Measurements from ENCODE around the gene CADPS2. TPM values are rescaled to one million over a fixed set of nuclear protein-coding genes. Genes with fewer than 3 reads are reported as not detected.
"Not testable (repeated sequence)": the region's sequence is repeated elsewhere in the genome, so short reads cannot be mapped to it uniquely, and the experiment has no call there.

Gene CADPS2
- total RNA-seq, 2 experiments from 2014 or later = not detected

- CTCF ChIA-PET = interaction anchor here (1.0 kb wide), 1 partner anchor 19 kb away, joined by 3 read pairs; no protein-coding TSS in a partner anchor
- ATAC-seq (no peak), DNase-seq (no peak)
- Mint-ChIP-seq H3K4me1 (no peaks in the 10 kb centered on the region), H3K27ac (no peak overlapping the region), H3K4me3 (no peak overlapping the region), H3K27me3 (no peaks in the 10 kb centered on the region), H3K36me3 (ENCODE audit: low read depth) (no peaks in the 10 kb centered on the region), H3K9me3 (ENCODE audit: low read depth) (peaks cover 4% of the 10 kb centered on the region)
- POLR2A ChIA-PET = no interaction called here
- intact Hi-C loops (cut with DNase I, micrococcal nuclease) = no loop called here
Observed at GRCh38 chr7:122849322-122849956, 36.8 kb downstream of the CADPS2 start.

- no peak overlapping the region for H3K27ac Mint-ChIP-seq
- no peaks in the 10 kb centered on the region for H3K4me1 Mint-ChIP-seq
- H3K4me3 Mint-ChIP-seq = no peak overlapping the region
- ChIA-PET POLR2A (no interaction called here), CTCF (interaction anchor here (1.0 kb wide), 1 partner anchor 21 kb away, joined by 3 read pairs; no protein-coding TSS in a partner anchor)
- H3K9me3 Mint-ChIP-seq (ENCODE audit: low read depth) = peaks cover 4% of the 10 kb centered on the region
- DNase-seq = no peak
- no peaks in the 10 kb centered on the region for H3K27me3 Mint-ChIP-seq
- ATAC-seq = no peak
- H3K36me3 Mint-ChIP-seq (ENCODE audit: low read depth) = no peaks in the 10 kb centered on the region
- intact Hi-C loops (cut with DNase I, micrococcal nuclease) = no loop called here
Observed at GRCh38 chr7:122847871-122848473, 38.3 kb downstream of the CADPS2 start.

GRCh38 chr7:122846591-122846990, 39.7 kb downstream of the CADPS2 start:
- Mint-ChIP-seq H3K4me1 (no peaks in the 10 kb centered on the region), H3K27ac (no peak overlapping the region), H3K4me3 (no peak overlapping the region), H3K36me3 (ENCODE audit: low read depth) (no peaks in the 10 kb centered on the region), H3K9me3 (ENCODE audit: low read depth) (no peaks in the 10 kb centered on the region), H3K27me3 (no peaks in the 10 kb centered on the region)
- ChIA-PET CTCF (no interaction called here), POLR2A (no interaction called here)
- intact Hi-C loops (cut with DNase I, micrococcal nuclease) = no loop called here
- ATAC-seq = no peak
- no peak for DNase-seq

- CTCF ChIA-PET = no interaction called here
- intact Hi-C loops (cut with DNase I, micrococcal nuclease) = no loop called here
- Mint-ChIP-seq H3K27ac (no peak overlapping the region), H3K4me3 (no peak overlapping the region), H3K4me1 (no peaks in the 10 kb centered on the region), H3K27me3 (no peaks in the 10 kb centered on the region), H3K9me3 (ENCODE audit: low read depth) (no peaks in the 10 kb centered on the region), H3K36me3 (ENCODE audit: low read depth) (no peaks in the 10 kb centered on the region)
- ATAC-seq = no peak
- no peak for DNase-seq
- POLR2A ChIA-PET = no interaction called here
Observed at GRCh38 chr7:122845286-122845685, 41.0 kb downstream of the CADPS2 start.

DNA sequence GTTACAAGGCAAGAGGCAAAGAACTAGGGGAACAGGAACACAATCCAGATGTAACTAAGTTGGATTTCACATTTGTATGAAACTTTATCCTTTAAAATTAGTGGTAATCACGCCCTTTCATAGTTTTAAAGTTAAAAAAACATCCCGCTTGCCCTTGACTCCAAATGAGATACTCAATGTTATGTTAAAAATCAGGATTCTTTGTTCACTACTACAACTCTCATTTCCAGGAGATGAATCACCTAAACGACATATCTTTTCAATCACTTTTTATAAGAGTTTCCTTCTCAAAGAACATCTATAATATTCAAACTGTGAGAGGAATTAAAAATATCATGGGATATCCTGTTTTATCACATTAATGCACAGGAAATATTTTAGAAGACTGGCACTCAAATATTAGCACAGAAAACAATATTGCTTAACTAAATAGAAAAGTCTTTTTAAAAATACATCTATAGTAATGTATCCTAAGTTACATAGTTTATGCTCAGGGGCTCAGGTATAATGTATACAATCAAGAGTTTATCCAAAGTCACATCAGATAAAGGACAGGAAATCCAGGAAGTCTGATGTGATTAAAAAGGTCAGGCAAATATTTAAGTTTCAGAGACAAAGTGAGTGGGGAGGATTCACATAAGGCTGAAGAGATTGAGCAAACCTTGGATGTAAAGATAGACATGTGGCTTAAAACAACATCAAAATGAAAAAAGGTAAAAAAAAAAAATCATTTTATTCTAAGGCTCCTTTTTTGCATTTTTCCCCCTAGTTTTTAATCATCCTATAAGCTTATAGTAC, 41.9 kb downstream of the CADPS2 start:
- Mint-ChIP-seq H3K9me3 (ENCODE audit: low read depth) (no peaks in the 10 kb centered on the region), H3K4me3 (no peak overlapping the region), H3K4me1 (no peaks in the 10 kb centered on the region), H3K36me3 (ENCODE audit: low read depth) (no peaks in the 10 kb centered on the region), H3K27me3 (no peaks in the 10 kb centered on the region), H3K27ac (no peak overlapping the region)
- ChIA-PET CTCF (no interaction called here), POLR2A (no interaction called here)
- intact Hi-C loops (cut with DNase I, micrococcal nuclease) = no loop called here
- ATAC-seq (no peak), DNase-seq (no peak)

GRCh38 chr7:122842971-122843370, 43.3 kb downstream of the CADPS2 start:
- ChIA-PET CTCF (interaction anchor here (1.9 kb wide), 1 partner anchor 8 kb away, joined by 7 read pairs; no protein-coding TSS in a partner anchor), POLR2A (no interaction called here)
- Mint-ChIP-seq H3K27me3 (no peaks in the 10 kb centered on the region), H3K4me3 (no peak overlapping the region), H3K9me3 (ENCODE audit: low read depth) (no peaks in the 10 kb centered on the region), H3K4me1 (no peaks in the 10 kb centered on the region), H3K36me3 (ENCODE audit: low read depth) (no peaks in the 10 kb centered on the region), H3K27ac (no peak overlapping the region)
- ATAC-seq (no peak), DNase-seq (no peak)
- intact Hi-C loops (cut with DNase I, micrococcal nuclease) = no loop called here

DNA sequence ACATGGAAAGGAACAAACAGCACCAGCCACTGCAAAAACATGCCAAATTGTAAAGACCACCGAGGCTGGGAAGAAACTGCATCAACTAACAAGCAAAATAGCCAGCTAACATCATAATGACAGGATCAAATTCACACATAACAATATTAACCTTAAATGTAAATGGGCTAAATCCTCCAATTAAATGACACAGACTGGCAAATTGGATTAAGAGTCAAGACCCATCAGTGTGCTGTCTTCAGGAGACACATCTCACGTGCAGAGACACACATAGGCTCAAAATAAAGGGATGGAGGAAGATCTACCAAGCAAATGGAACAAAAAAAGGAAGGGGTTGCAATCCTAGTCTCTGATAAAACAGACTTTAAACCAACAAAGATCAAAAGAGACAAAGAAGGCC, 50.0 kb downstream of the CADPS2 start:
- DNase-seq; H3K4me3 Mint-ChIP-seq; H3K9me3 Mint-ChIP-seq (ENCODE audit: low read depth); H3K36me3 Mint-ChIP-seq (ENCODE audit: low read depth); intact Hi-C loops (cut with DNase I, micrococcal nuclease); H3K27ac Mint-ChIP-seq; CTCF ChIA-PET; POLR2A ChIA-PET; H3K27me3 Mint-ChIP-seq; ATAC-seq; H3K4me1 Mint-ChIP-seq: not testable (repeated sequence)

DNA sequence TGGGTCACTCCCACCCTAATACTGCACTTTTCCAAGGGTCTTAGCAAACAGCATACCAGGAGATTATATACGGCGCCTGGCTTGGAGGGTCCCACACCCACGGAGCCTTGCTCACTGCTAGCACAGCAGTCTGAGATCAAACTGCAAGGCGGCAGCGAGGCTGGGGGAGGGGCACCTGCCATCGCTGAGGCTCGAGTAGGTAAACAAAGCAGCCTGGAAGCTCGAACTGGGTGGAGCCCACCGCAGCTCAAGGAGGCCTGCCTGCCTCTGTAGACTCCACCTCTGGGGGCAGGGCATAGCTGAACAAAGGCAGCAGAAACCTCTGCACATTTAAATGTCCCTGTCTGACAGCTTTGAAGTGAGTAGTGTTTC, 51.7 kb downstream of the CADPS2 start:
- POLR2A ChIA-PET; H3K4me1 Mint-ChIP-seq; H3K36me3 Mint-ChIP-seq (ENCODE audit: low read depth); H3K4me3 Mint-ChIP-seq; intact Hi-C loops (cut with DNase I, micrococcal nuclease); ATAC-seq; H3K27me3 Mint-ChIP-seq; H3K27ac Mint-ChIP-seq; DNase-seq; H3K9me3 Mint-ChIP-seq (ENCODE audit: low read depth); CTCF ChIA-PET: not testable (repeated sequence)

DNA sequence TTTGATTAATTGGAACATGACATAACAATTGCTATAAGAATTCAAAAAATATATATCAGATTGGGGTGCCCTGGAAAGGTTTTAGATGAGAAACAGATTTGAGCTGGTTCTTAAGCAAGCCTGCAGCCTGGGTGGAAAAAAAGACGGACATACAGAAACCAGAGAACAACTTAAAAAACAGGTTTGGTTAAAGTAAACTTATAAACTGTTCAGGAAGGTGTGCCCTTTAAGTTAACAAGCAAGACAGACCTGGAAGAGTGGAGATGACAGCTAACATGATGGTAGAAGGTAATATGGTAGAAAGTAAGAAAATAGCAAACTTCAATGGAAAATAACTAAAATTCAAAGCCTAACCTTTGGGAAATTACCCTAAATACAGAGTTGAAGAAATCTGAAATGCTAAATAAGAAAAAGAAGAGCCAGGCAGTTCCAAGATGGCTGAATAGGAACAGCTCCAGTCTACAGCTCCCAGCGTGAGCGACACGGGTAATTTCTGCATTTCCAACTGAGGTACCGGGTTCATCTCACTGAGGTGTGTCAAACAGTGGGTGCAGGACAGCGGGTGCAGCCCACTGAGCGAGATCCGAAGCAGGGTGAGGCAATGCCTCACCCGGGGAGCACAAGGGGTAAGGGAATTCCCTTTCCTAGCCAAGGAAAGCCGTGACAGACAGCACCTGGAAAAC, 52.2 kb downstream of the CADPS2 start:
- Mint-ChIP-seq H3K36me3 (ENCODE audit: low read depth) (no peaks in the 10 kb centered on the region), H3K4me3 (no peak overlapping the region), H3K4me1 (no peaks in the 10 kb centered on the region), H3K27ac (no peak overlapping the region), H3K27me3 (no peaks in the 10 kb centered on the region), H3K9me3 (ENCODE audit: low read depth) (peaks cover 7% of the 10 kb centered on the region)
- ChIA-PET CTCF (no interaction called here), POLR2A (no interaction called here)
- intact Hi-C loops (cut with DNase I, micrococcal nuclease) = no loop called here
- ATAC-seq (no peak), DNase-seq (no peak)

DNA sequence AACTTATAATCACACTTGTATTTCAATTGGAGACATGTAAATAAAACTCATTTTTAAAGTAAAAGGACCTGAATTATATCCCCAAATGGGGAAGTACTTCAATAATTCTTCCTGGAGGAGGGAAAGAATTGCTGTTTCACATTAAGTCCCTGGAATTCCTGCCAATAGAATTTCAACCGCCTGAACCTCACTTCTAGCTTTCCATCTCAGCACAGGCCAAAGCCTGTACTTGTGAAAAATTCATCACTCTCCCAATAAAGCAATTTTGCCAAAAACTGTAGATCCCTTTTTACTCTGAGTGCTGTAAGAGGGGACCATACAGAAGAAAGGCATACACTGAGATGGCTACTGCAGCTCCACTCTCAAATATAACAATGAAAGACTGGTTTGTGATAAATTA, 54.8 kb downstream of the CADPS2 start:
- no peak for DNase-seq
- no peak overlapping the region for H3K4me3 Mint-ChIP-seq
- CTCF ChIA-PET = no interaction called here
- H3K27ac Mint-ChIP-seq = no peak overlapping the region
- H3K36me3 Mint-ChIP-seq (ENCODE audit: low read depth) = no peaks in the 10 kb centered on the region
- intact Hi-C loops (cut with DNase I, micrococcal nuclease) = no loop called here
- no peaks in the 10 kb centered on the region for H3K27me3 Mint-ChIP-seq
- POLR2A ChIA-PET = no interaction called here
- peaks cover 9% of the 10 kb centered on the region for H3K9me3 Mint-ChIP-seq (ENCODE audit: low read depth)
- no peaks in the 10 kb centered on the region for H3K4me1 Mint-ChIP-seq
- ATAC-seq = no peak

- no peaks in the 10 kb centered on the region for H3K4me1 Mint-ChIP-seq
- no peaks in the 10 kb centered on the region for H3K27me3 Mint-ChIP-seq
- intact Hi-C loops (cut with DNase I, micrococcal nuclease) = no loop called here
- ChIA-PET POLR2A (no interaction called here), CTCF (no interaction called here)
- no peak overlapping the region for H3K4me3 Mint-ChIP-seq
- no peaks in the 10 kb centered on the region for H3K36me3 Mint-ChIP-seq (ENCODE audit: low read depth)
- DNase-seq (no peak), ATAC-seq (no peak)
- H3K9me3 Mint-ChIP-seq (ENCODE audit: low read depth) = peaks cover 8% of the 10 kb centered on the region
- no peak overlapping the region for H3K27ac Mint-ChIP-seq
Observed at GRCh38 chr7:122829962-122830361, 56.3 kb downstream of the CADPS2 start.

GRCh38 chr7:122827763-122828162, 58.5 kb downstream of the CADPS2 start:
- H3K9me3 Mint-ChIP-seq (ENCODE audit: low read depth) = peaks cover 6% of the 10 kb centered on the region

More at GRCh38 chr7:122827763-122828162, 58.5 kb downstream of the CADPS2 start:
- H3K36me3 Mint-ChIP-seq (ENCODE audit: low read depth) = no peaks in the 10 kb centered on the region
- H3K27ac Mint-ChIP-seq = no peak overlapping the region
- CTCF ChIA-PET = no interaction called here
- H3K27me3 Mint-ChIP-seq = no peaks in the 10 kb centered on the region
- no peak for ATAC-seq
- no peaks in the 10 kb centered on the region for H3K4me1 Mint-ChIP-seq
- no peak for DNase-seq
- intact Hi-C loops (cut with DNase I, micrococcal nuclease) = no loop called here
- no peak overlapping the region for H3K4me3 Mint-ChIP-seq
- POLR2A ChIA-PET = no interaction called here

All from activated CD4-positive, alpha-beta T cell treated with anti-CD3 and anti-CD28 coated beads for 36 hours (primary cell).